RCC 7860 (cell line): ENCODE results near the gene HOXB3.

Experiments used
- DNase-seq: peaks from one replicate; pipeline ENCODE4 v3.0.0-alpha.2; 2015; ENCODE audit warnings: low spot score
- FAIRE-seq: peaks from 2 replicates; lab custom pipeline; 2012; peaks lifted over from hg19 to GRCh38; lab: Jason Lieb, UNC

Gene HOXB3

DNA sequence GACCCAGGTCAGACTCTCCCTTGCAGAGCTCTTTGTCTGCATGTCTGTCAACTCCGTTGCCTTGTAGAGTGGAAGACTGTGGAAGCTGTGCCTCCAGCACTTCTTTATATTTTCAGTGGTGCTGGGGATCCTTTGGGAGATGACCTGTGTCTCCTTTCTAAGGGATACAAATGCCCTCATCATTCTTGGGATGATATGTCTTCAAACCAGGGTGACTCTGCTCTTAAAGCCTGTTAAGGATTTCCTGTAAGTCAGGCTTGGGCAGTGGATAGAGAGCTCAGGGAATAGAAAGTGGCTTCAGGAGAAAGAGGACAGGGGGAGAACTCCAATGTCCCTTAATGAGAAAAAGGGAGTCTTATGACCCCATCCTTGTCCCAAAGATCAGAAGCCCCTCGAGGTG lies 1.5 kb downstream of the HOXB3 start:
- no peak for DNase-seq
- no peak for FAIRE-seq

DNA sequence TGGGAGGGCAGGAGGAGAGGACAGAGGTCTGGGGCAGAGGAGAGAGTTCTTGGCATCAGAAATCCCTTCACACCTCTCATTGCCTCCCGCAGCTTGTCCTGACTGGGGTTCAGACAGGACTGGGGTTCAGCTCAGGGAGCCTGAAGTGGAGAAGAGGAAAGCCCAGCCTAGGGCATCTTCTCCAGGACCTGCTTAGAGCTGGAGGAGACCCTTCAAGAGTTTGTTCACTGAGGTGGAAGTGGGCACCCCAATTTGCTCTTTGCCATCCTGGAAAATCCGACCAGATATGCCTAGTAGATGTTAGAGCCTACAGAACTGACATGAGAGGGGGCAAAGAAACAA lies 2.0 kb downstream of the HOXB3 start:
- DNase-seq (no peak), FAIRE-seq (no peak)

GRCh38 chr17:48587276-48588073 lies 2.6 kb downstream of the HOXB3 start:
- no peak for DNase-seq
- no peak for FAIRE-seq

- no peak for FAIRE-seq
Observed at GRCh38 chr17:48586355-48587258, 3.4 kb downstream of the HOXB3 start.

DNA sequence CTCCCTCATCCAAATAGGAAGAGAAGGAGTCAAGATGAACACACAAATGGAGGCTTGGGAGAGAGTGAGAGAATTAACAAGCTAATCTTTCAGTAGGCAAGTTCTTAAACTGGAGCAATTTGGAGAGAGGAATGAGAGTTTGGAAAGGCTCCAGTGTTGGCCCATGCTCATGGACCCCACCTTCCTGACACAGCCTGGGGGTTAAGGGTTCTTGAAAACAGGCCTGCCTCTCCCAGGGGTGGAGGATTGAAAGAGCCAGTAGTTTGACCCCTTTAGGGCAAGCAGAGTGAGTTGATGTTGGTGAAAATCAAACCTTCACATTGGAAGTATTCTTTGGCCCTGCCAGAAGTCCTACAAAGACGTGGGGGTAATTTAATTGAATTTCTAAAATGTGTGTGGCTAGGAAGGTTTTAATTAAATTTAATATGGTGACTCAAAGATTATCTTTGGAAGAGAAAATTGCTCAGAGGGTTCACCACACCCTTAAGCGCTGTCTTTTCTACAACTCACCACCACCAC lies 5.8 kb downstream of the HOXB3 start:
- no peak for DNase-seq
- no peak for FAIRE-seq

More at GRCh38 chr17:48586355-48587258, 3.4 kb downstream of the HOXB3 start:
- no peak for DNase-seq

- no peak for FAIRE-seq
- DNase-seq = no peak
Observed at GRCh38 chr17:48583708-48584222, 6.3 kb downstream of the HOXB3 start.

- DNase-seq (no peak), FAIRE-seq (no peak)
Observed at GRCh38 chr17:48582750-48583069, 7.3 kb downstream of the HOXB3 start.

GRCh38 chr17:48579760-48580554 lies 10.1 kb downstream of the HOXB3 start:
- FAIRE-seq (peak; percentile 32), DNase-seq (no peak)

DNA sequence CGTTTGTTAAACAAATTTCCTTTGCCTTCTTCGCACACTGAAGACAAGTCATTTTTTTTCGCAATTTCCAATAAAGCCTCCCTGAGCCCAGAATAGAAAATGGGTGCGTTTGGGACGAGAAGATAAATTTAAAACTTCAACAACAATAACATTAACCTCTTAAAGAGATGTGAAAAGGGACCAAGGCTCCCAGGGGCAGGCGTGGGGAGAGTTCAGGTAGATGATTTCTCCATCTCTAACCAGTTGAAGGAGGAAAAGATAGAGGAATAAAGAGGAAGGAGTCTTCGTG lies 10.6 kb downstream of the HOXB3 start:
- no peak for FAIRE-seq
- no peak for DNase-seq

DNA sequence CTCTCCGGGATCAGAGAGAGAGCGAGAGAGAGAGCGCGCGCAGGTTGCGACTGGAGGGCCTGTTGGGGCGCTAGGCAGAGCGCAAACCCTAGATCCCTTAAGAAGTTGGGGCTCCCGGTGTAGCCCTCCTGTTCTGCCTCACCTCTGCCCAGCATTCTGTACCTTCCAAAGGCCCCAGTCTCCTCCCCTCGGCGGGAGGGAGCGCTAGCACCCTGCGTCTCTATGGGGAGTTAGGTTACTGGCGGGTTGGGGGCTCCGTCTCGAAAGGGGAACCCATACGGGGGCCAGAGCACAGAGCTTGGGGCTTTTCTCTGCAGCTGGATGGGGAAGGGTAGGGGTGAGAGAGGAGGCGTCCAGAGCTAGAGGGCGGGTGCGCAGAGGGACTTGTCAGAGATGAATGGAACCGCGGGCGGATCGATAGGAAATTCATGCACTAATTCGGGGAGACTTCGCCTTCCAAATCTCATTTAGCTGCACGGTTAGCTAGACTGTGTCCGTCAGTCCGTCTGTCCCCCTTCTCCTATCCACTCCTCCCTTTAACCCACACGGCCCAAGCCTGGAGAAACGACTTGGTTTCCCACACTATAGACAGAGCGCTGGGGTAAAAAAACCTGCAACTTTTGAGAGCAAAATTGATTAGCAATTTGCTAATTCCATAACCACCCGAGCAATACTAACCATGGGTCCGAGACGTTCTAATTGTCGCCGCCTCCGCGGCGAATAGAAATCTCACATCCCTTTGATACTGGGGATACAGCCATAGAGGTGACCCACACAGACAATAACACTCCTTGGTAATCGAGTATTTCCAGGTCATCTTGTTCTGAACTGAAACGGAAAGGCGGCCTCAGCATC lies 11.2 kb downstream of the HOXB3 start:
- no peak for DNase-seq
- FAIRE-seq = no peak

GRCh38 chr17:48577946-48578615 lies 12.0 kb downstream of the HOXB3 start, which contains the start of gene HOXB4:
Gene HOXB4, minus strand, starts transcription at chr17:48578350. Its CDS starts 31 bp downstream, at chr17:48578319.
- peak; percentile 29 for FAIRE-seq

GRCh38 chr17:48577330-48577945 lies 12.6 kb downstream of the HOXB3 start:
- FAIRE-seq = no peak
- no peak for DNase-seq

More at GRCh38 chr17:48577946-48578615, 12.0 kb downstream of the HOXB3 start, which contains the start of gene HOXB4:
- peak; percentile 65 for DNase-seq

DNA sequence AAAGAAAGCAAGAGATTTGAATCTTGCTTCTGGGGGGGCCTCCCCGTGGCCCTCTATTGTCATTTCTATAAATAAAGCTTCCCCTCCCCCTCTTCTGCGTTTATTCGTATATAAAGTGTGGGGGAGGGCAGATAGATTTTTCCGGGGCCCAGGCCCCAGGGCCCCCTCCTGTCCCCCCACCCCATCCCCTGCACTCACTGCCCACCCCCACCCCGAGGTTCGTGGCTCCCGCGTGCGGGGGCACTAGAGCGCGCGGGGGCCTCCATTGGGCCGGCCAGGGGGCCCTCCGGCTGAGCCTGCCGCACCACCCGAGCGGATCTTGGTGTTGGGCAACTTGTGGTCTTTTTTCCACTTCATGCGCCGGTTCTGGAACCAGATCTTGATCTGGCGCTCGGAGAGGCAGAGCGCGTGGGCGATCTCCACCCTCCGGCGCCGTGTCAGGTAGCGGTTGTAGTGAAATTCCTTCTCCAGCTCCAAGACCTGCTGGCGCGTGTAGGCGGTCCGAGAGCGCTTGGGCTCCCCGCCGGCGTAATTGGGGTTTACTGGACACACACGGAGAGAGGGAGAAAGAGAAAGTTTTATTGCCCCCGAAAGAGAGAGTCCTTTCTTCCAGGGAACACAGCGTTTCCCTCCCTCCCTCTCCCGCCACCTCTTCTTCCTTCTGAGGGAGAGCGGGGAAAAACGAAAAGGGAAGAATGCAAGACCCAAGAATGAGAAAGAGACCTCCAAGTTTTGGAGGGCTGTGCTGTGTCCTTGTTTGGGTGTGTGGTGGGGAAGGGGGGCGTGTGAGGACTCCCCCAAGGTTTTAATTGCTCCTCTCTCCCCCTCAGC lies 13.3 kb downstream of the HOXB3 start:
- FAIRE-seq (no peak), DNase-seq (no peak)

GRCh38 chr17:48575673-48576478 lies 14.2 kb downstream of the HOXB3 start:
- no peak for FAIRE-seq
- no peak for DNase-seq

GRCh38 chr17:48575066-48575582 lies 14.9 kb downstream of the HOXB3 start:
- no peak for FAIRE-seq
- no peak for DNase-seq

DNA sequence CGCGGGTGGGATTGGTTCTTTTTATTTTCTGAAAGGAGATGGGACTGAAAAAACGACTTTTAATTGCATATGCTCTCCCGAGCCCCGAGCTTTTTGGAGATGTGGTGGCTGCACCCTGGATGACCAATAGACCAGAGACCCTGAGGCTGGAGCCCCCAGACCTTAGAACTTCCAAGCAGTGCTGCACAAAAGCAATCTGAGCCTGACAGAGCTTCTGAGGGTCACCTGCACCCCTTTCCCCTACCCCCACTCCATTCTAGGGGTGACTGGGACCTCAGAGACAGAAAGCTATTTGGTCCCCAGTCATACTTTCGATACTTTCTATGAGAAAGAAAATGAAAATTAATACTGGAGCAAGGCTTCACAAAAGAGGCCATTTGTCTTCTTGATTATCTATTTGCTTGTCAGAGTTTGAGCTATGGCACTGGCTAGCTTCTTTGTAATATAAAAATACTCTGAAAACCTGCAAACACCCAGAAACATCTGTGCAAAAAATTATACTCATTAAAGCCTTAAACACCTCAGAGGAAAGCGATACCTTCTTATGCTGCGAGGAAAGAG lies 15.5 kb downstream of the HOXB3 start:
- DNase-seq = no peak
- no peak for FAIRE-seq
